IPS-NIHi11 (cell line): Measurements from ENCODE around the gene ATG9B.

Experiments used
- DNase-seq: peaks from one replicate; pipeline ENCODE4 v3.0.0; 2012; ENCODE audit warnings: mixed read lengths, low spot score

Gene ATG9B

GRCh38 chr7:150979713-150980390, 44.4 kb downstream of the ATG9B start:
- no peak for DNase-seq

DNA sequence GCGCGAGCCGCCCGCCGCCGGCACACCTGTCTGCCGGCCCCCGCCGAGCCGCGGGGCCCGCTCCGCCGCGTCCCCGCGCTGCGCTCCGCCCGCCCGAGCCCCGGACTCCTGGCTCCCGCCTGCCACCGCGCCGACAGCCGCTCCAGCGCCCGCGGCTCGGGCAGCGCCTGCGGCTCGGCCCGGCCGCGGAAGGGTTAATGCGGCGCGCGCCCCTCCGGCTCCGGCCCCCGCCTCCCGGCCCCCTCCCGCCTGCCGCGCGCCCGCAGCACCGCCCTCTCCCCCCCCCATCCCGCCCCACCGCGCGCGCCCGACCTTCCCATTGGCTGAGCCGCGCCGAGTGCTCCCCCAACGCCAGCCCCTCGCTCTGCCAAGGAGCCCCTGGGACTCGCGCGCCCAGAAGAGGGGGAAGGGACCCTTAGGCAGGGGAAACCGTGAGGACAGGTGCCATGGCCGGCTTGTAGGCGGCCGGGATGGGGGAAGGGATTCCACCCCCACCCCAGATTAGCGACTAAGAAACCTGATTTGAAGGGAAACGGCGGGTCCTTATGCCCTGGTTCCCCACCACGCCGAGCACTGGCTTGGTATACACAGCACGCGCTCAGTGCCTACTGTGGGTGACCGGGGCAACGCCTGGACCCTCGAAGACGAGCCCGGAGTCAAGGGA, 46.0 kb downstream of the ATG9B start, which contains the start of gene KCNH2:
Gene KCNH2, minus strand, starts transcription at position 196 of the 664 bp plus-strand sequence. CDS start 408 bp downstream, outside the sequence.
- DNase-seq, result peak; percentile 95

DNA sequence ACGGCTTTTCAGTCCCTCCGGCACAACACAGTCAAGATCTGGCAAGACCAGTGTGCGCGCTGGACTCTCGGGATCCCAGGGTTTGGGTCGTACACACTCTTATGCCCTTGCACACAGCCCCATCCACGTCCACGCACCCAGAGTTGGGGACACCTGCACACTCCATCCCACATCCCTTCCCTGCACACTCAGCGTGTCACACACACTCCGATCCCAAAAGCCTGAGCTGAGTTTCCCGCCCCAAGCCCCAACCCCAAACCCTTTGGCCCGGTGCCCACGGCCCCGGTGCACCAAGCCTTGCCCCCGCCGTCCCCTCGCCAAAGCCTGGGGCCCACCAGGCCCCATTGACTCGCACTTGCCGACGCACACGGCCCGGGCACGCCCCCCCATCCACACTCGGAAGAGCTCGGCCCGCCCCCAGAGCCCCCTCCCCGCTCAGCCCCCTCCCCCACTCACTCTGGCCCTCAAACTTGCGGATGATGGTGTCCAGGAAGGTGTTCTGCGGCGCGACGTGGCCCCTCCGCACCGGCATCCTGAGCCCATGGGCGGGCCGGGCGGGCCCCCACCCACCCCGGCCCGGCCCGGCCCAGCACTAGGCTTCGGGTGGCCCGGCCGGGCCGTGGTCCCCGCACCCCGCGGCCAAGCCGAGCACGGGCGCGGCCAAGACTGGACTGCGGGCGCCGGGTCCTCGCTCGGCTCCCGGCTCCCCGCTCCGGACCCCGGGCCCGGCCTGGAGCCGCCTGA, 46.7 kb downstream of the ATG9B start:
- no peak for DNase-seq

- DNase-seq, result peak; percentile 41
Observed at GRCh38 chr7:150976529-150977381, 47.5 kb downstream of the ATG9B start.

- no peak for DNase-seq
Observed at GRCh38 chr7:150975536-150976319, 48.6 kb downstream of the ATG9B start.

GRCh38 chr7:150974468-150975391, 49.6 kb downstream of the ATG9B start:
- peak; percentile 78 for DNase-seq

- no peak for DNase-seq
Observed at GRCh38 chr7:150973571-150974451, 50.5 kb downstream of the ATG9B start.

DNA sequence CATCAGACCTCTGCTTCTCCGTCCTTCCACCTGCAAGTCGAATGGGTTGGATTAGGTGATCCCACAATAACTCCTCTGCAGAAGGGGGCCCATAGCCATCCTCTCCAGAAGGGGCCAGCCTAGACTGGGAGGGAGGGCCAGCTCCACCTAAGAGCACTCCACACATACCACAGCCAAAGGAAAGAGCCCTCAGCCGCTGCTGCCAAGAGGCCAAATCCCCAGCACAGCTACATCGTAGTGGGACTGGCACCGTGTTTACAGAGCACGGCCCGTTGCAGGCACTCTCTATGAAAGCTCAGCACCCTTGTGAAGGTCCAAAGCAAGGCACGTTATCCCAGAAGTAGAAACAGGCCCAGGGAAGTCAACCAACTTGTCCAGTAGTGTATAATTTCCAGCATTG, 51.6 kb downstream of the ATG9B start:
- DNase-seq, result no peak

- DNase-seq, result no peak
Observed at GRCh38 chr7:150972023-150972468, 52.2 kb downstream of the ATG9B start.

GRCh38 chr7:150971242-150972022, 52.9 kb downstream of the ATG9B start:
- no peak for DNase-seq

DNA sequence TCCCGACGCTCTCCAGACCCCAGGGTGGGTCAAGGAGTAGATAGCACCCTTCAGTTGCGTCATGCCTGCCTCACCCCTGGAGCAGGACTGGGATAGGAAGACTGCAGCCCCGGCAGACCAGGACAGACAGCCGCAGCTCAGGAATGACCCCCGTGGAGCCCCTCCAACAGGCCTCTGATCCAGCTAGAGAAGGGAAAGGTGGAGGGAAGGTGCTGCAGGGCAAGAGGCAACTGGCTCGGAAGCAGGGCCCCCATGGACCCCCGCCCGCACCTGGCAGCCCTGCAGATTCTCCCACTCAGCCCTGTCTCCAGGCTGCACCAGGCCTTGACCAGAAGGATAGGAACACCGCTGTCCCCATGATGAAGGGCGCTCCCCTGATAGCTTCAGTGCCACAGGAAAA, 53.9 kb downstream of the ATG9B start:
- no peak for DNase-seq

DNA sequence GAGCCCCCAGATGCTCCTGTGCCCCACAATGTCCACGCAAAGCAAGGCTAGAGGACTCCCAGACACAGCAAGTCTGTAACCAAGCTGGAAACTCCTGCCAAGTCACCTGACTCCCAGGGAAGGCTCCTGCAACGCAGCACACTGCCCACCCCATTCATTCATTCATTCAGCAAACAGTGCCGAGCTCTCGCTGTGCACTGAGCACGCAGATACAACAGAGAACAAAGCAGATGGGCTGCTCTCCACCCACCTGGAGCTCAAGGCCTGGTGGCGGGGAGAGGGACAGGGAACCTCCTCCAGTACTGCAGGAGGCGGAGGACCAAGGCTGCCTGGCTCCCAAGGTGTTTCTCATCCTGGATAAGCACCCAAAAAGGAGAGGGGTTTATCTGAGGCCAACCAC, 54.8 kb downstream of the ATG9B start:
- DNase-seq, result no peak

- DNase-seq, result no peak
Observed at GRCh38 chr7:150968734-150969372, 55.4 kb downstream of the ATG9B start.

GRCh38 chr7:150968056-150968733, 56.1 kb downstream of the ATG9B start:
- DNase-seq, result no peak

DNA sequence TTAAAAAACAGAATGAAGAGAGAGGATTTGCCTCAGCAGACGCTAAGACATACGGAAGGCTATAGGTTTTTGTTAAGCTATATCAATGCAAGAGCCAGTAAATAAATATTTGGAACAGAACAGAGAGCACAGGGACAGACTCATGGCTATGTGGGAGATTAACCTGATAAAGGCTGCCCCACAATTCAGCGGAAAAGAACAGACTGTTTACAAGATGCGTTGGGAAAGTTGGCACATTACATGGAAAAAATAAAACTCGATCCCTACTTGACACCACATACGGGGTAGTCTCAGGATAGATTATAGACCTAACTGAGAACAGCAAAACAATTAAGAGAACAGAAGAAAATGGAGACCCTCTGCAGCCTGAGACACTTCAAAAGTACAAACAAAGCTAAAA, 56.9 kb downstream of the ATG9B start:
- DNase-seq, result no peak

DNA sequence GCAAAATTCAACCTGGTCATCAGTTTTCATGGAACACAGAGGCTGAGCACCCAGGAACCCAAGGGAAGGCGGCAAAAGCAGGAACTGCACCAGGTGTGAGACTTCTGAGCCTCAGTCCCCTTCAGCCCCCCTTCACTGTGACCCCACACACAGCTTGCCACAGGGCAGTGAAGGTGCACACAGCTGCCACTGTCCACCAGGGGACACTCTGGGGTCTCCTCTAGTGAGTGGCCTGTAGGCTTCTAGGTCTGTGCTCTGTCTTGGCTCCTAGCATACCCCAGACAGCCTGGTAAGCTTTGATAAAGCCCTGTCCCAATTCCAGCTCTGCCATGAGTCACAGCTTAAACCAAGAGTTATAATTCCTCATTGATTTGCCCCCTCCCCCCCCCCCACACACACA, 58.3 kb downstream of the ATG9B start:
- DNase-seq, result peak; percentile 52

- no peak for DNase-seq
Observed at GRCh38 chr7:150965273-150965830, 58.9 kb downstream of the ATG9B start.
